ENCODE data around the gene MICU2.

Gene MICU2

DNA sequence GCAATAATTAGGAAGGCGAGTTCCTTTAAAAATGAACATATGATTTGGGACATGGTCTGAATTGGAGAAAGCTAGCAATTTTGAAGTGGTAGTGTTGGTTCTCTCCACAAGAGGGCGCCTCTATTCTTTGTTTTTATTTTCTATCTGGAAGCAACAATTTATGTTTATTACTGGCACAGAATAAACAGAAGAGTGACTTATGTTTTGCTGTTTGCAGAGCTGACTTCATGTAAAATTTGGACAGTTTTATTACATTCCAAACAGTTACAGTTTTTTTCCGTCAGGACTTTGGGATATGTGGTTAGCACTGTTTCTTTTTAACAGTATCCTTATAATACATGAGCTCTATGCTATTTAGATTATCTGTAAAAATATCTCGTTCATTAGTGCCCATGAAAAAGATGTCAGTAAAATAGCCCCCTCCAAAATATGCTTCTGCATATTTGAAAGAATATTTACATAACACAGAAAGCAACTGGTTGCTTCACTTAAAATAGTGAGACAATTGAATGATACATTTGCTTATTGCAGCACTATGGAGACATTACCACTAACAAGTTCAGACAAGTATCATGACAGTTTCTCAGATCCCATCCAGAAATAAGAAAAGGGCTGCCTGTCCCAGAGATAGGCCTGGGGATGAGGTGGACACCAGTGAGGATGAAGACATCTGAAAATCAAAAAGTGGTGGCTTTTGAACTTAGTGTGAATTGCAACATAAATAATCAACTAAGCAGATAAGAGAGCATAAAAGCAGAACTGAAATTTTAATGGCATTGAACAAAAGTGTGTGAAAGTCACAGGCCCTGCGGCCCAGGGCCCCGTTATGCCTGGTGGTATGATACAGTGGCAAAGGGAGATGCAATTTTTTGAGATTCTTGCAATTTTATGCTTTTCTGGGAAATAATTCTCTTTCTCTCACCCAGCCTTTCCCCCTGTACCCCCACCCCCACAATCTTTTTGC, 34.6 kb upstream of the MICU2 start:
- 0% methylated on average over 1 of the region's 6 CpGs for WGBS
- peak; percentile 40 for DNase-seq
- H3K4me1 ChIP-seq (ENCODE audit: control insufficient read depth, insufficient read depth, low read depth, low read length), result peaks cover 8% of the 10 kb centered on the region

DNA sequence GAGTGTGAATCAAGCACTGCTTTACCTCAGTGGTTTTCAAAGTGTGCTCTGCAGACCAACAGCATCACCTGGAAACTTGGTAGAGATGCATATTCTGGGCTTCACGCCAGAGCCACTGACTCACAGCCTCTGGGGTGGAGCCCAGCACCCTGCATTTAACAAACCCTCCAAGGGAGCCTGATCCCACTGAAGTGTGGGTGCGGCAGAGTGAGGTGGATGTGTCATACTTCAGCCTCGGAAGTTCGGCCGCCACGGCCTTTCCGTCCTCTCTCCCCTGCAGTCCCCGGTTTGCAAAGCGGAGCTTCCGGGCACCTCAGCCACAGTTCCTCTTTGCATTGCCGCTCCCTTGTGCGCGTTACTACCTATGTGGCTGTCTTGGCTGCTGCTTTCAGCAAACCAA, 33.3 kb upstream of the MICU2 start:
- no peak overlapping the region for H3K9ac ChIP-seq (ENCODE audit: low read length)

More for the DNA sequence above, 34.6 kb upstream of the MICU2 start:
- Histone ChIP-seq H3K27me3 (ENCODE audit: control insufficient read depth in 1 of 2, insufficient read depth in 1 of 2, low read length in 2 of 2) (peaks cover 0 to 14% of the 10 kb centered on the region in 2 experiments), H3K4ac (ENCODE audit: low read depth in 1 of 2, low read length in 2 of 2) (no peak overlapping the region), H3K4me2 (ENCODE audit: low read length, poor library complexity, severe bottlenecking) (no peak overlapping the region), H3K79me1 (replicated peaks; ENCODE audit: low read length, poor library complexity, severe bottlenecking) (no peaks in the 10 kb centered on the region), H2AK5ac (ENCODE audit: low read length, severe bottlenecking) (no peak overlapping the region), H4K91ac (ENCODE audit: low read length) (no peak overlapping the region), H3K14ac (ENCODE audit: low read length in 2 of 2) (no peak overlapping the region), H3K27ac (ENCODE audit: low read length, poor library complexity, severe bottlenecking) (no peak overlapping the region), H3K4me3 (ENCODE audit: insufficient read depth in 1 of 2, low read depth in 1 of 2, low read length in 2 of 2) (no peak overlapping the region), H3K23ac (ENCODE audit: low read length in 2 of 2) (no peak overlapping the region), H2BK15ac (ENCODE audit: low read depth, poor library complexity, severe bottlenecking) (no peak overlapping the region), H3K9me3 (ENCODE audit: control insufficient read depth, low read length) (peaks cover 2% of the 10 kb centered on the region), H2BK5ac (ENCODE audit: low read depth, low read length, poor library complexity, severe bottlenecking) (no peak overlapping the region), H2BK120ac (ENCODE audit: low read depth, low read length) (no peak overlapping the region), H4K8ac (ENCODE audit: low read length) (no peak overlapping the region), H2AFZ (ENCODE audit: low read depth, low read length) (no peak overlapping the region), H3K9ac (ENCODE audit: low read length) (no peak overlapping the region), H3K36me3 (ENCODE audit: control insufficient read depth in 1 of 2, insufficient read depth in 2 of 2, low read depth in 1 of 2, low read length in 2 of 2) (no peaks in the 10 kb centered on the region), H2BK12ac (ENCODE audit: low read length in 2 of 2) (no peak overlapping the region), H3K18ac (ENCODE audit: low read depth in 1 of 2, low read length in 2 of 2) (no peak overlapping the region)

DNA sequence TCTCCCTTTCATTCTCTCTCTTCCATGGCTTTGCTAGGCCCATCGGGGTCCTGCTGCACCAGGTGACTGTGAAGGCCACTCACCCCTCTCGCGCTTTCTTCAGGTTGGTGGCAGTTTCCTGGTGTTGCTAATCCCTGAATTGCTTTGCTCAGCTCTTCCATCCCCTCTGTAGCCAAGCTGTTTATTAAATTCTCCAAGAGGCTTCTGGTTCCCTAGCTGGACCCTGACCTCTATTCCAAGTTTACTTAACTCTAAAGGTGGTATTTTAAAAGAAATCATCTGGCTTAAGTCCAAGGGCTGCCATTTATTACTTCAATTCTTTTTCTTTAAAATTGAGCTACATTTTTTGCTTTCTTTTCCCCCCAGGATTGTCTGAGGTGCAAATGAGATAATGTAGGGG, 32.7 kb upstream of the MICU2 start:
- H3K4ac ChIP-seq (ENCODE audit: low read depth in 1 of 2, low read length in 2 of 2), result no peak overlapping the region
- no peak overlapping the region for H3K4me2 ChIP-seq (ENCODE audit: low read length, poor library complexity, severe bottlenecking)
- WGBS, result 92% methylated on average over 3 of the region's 3 CpGs
- no peaks in the 10 kb centered on the region for H3K36me3 ChIP-seq (ENCODE audit: control insufficient read depth in 1 of 2, insufficient read depth in 2 of 2, low read depth in 1 of 2, low read length in 2 of 2)
- no peak overlapping the region for H3K18ac ChIP-seq (ENCODE audit: low read depth in 1 of 2, low read length in 2 of 2)
- no peak overlapping the region for H3K9ac ChIP-seq (ENCODE audit: low read length)
- no peak overlapping the region for H2AK5ac ChIP-seq (ENCODE audit: low read length, severe bottlenecking)
- no peak overlapping the region for H2BK15ac ChIP-seq (ENCODE audit: low read depth, poor library complexity, severe bottlenecking)
- no peak overlapping the region for H2BK12ac ChIP-seq (ENCODE audit: low read length in 2 of 2)
- DNase-seq, result no peak
- H3K4me3 ChIP-seq (ENCODE audit: insufficient read depth in 1 of 2, low read depth in 1 of 2, low read length in 2 of 2), result no peak overlapping the region
- no peak overlapping the region for H3K14ac ChIP-seq (ENCODE audit: low read length in 2 of 2)
- no peaks in the 10 kb centered on the region for H3K79me1 ChIP-seq (replicated peaks; ENCODE audit: low read length, poor library complexity, severe bottlenecking)
- H2BK5ac ChIP-seq (ENCODE audit: low read depth, low read length, poor library complexity, severe bottlenecking), result no peak overlapping the region
- no peak overlapping the region for H4K8ac ChIP-seq (ENCODE audit: low read length)
- no peak overlapping the region for H4K91ac ChIP-seq (ENCODE audit: low read length)
- peaks cover 0 to 14% of the 10 kb centered on the region in 2 experiments for H3K27me3 ChIP-seq (ENCODE audit: control insufficient read depth in 1 of 2, insufficient read depth in 1 of 2, low read length in 2 of 2)
- no peak overlapping the region for H2AFZ ChIP-seq (ENCODE audit: low read depth, low read length)
- H2BK120ac ChIP-seq (ENCODE audit: low read depth, low read length), result no peak overlapping the region
- H3K4me1 ChIP-seq (ENCODE audit: control insufficient read depth, insufficient read depth, low read depth, low read length), result peaks cover 8% of the 10 kb centered on the region
- H3K9me3 ChIP-seq (ENCODE audit: control insufficient read depth, low read length), result no peaks in the 10 kb centered on the region
- no peak overlapping the region for H3K27ac ChIP-seq (ENCODE audit: low read length, poor library complexity, severe bottlenecking)
- no peak overlapping the region for H3K23ac ChIP-seq (ENCODE audit: low read length in 2 of 2)

More for the DNA sequence above, 33.3 kb upstream of the MICU2 start:
- H2AK5ac ChIP-seq (ENCODE audit: low read length, severe bottlenecking), result no peak overlapping the region
- no peak overlapping the region for H3K18ac ChIP-seq (ENCODE audit: low read depth in 1 of 2, low read length in 2 of 2)
- H2BK5ac ChIP-seq (ENCODE audit: low read depth, low read length, poor library complexity, severe bottlenecking), result no peak overlapping the region
- no peak for DNase-seq
- H3K27ac ChIP-seq (ENCODE audit: low read length, poor library complexity, severe bottlenecking), result no peak overlapping the region
- H2AFZ ChIP-seq (ENCODE audit: low read depth, low read length), result no peak overlapping the region
- no peak overlapping the region for H3K14ac ChIP-seq (ENCODE audit: low read length in 2 of 2)
- peak overlapping the region; percentile 39 for H2BK15ac ChIP-seq (ENCODE audit: low read depth, poor library complexity, severe bottlenecking)
- no peak overlapping the region for H4K8ac ChIP-seq (ENCODE audit: low read length)
- H3K4ac ChIP-seq (ENCODE audit: low read depth in 1 of 2, low read length in 2 of 2), result no peak overlapping the region
- H2BK120ac ChIP-seq (ENCODE audit: low read depth, low read length), result no peak overlapping the region
- peak overlapping the region; percentile 51 for H3K4me2 ChIP-seq (ENCODE audit: low read length, poor library complexity, severe bottlenecking)
- H3K36me3 ChIP-seq (ENCODE audit: control insufficient read depth in 1 of 2, insufficient read depth in 2 of 2, low read depth in 1 of 2, low read length in 2 of 2), result no peaks in the 10 kb centered on the region
- no peak overlapping the region for H2BK12ac ChIP-seq (ENCODE audit: low read length in 2 of 2)
- WGBS, result 72% methylated on average over 12 of the region's 13 CpGs
- H3K27me3 ChIP-seq (ENCODE audit: control insufficient read depth in 1 of 2, insufficient read depth in 1 of 2, low read length in 2 of 2), result peaks cover 0 to 14% of the 10 kb centered on the region in 2 experiments
- H3K9me3 ChIP-seq (ENCODE audit: control insufficient read depth, low read length), result no peaks in the 10 kb centered on the region
- no peak overlapping the region for H4K91ac ChIP-seq (ENCODE audit: low read length)
- H3K79me1 ChIP-seq (replicated peaks; ENCODE audit: low read length, poor library complexity, severe bottlenecking), result no peaks in the 10 kb centered on the region
- H3K4me1 ChIP-seq (ENCODE audit: control insufficient read depth, insufficient read depth, low read depth, low read length), result peaks cover 8% of the 10 kb centered on the region
- H3K23ac ChIP-seq (ENCODE audit: low read length in 2 of 2), result no peak overlapping the region
- H3K4me3 ChIP-seq (ENCODE audit: insufficient read depth in 1 of 2, low read depth in 1 of 2, low read length in 2 of 2), result no peak overlapping the region

DNA sequence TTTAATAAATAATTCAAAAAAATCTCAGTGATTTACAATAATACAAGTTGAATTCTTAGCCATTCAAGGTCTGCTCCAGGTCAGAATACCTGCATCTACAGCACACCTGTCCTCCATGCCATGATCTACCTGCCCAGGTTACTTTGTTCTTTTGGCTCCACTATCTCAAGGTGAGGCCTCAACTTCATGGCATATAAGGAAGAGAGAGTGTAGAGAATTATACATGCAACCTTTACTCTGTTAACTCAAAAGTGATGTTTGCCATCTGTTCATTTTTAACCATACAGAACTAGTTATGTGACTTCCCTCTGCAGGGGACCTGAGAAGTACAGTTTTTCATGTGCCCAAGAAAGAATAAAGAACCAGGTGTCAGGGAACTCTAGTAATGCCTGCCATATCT, 28.2 kb upstream of the MICU2 start:
- H3K79me1 ChIP-seq (replicated peaks; ENCODE audit: low read length, poor library complexity, severe bottlenecking), result no peaks in the 10 kb centered on the region
- no peak overlapping the region for H3K14ac ChIP-seq (ENCODE audit: low read length in 2 of 2)
- H3K4me2 ChIP-seq (ENCODE audit: low read length, poor library complexity, severe bottlenecking), result no peak overlapping the region
- no peak overlapping the region for H3K27ac ChIP-seq (ENCODE audit: low read length, poor library complexity, severe bottlenecking)
- no peaks in the 10 kb centered on the region for H3K36me3 ChIP-seq (ENCODE audit: control insufficient read depth in 1 of 2, insufficient read depth in 2 of 2, low read depth in 1 of 2, low read length in 2 of 2)
- H4K91ac ChIP-seq (ENCODE audit: low read length), result no peak overlapping the region
- H2BK12ac ChIP-seq (ENCODE audit: low read length in 2 of 2), result no peak overlapping the region
- H3K27me3 ChIP-seq (ENCODE audit: control insufficient read depth in 1 of 2, insufficient read depth in 1 of 2, low read length in 2 of 2), result peaks cover 0 to 9% of the 10 kb centered on the region in 2 experiments
- H3K23ac ChIP-seq (ENCODE audit: low read length in 2 of 2), result no peak overlapping the region
- H3K4me1 ChIP-seq (ENCODE audit: control insufficient read depth, insufficient read depth, low read depth, low read length), result peaks cover 2% of the 10 kb centered on the region
- no peak overlapping the region for H2AK5ac ChIP-seq (ENCODE audit: low read length, severe bottlenecking)
- peaks cover 5% of the 10 kb centered on the region for H3K9me3 ChIP-seq (ENCODE audit: control insufficient read depth, low read length)
- no peak overlapping the region for H4K8ac ChIP-seq (ENCODE audit: low read length)
- no peak overlapping the region for H3K4ac ChIP-seq (ENCODE audit: low read depth in 1 of 2, low read length in 2 of 2)
- H2BK15ac ChIP-seq (ENCODE audit: low read depth, poor library complexity, severe bottlenecking), result no peak overlapping the region
- H3K4me3 ChIP-seq (ENCODE audit: insufficient read depth in 1 of 2, low read depth in 1 of 2, low read length in 2 of 2), result no peak overlapping the region
- H3K9ac ChIP-seq (ENCODE audit: low read length), result no peak overlapping the region
- no peak overlapping the region for H3K18ac ChIP-seq (ENCODE audit: low read depth in 1 of 2, low read length in 2 of 2)
- H2BK120ac ChIP-seq (ENCODE audit: low read depth, low read length), result no peak overlapping the region
- no peak overlapping the region for H2AFZ ChIP-seq (ENCODE audit: low read depth, low read length)
- H2BK5ac ChIP-seq (ENCODE audit: low read depth, low read length, poor library complexity, severe bottlenecking), result no peak overlapping the region
- no peak for DNase-seq
